IgD-negative memory B cell (primary cell): ENCODE results near the gene TOR3A. TPM values are rescaled to one million over a fixed set of nuclear protein-coding genes. Genes with fewer than 3 reads are reported as not detected.

Experiments used
- H3K27ac Mint-ChIP-seq, 3 donors: one replicate each; pipeline ENCODE4 v1.8.0; 2020 to 2022; ENCODE audit warnings: mild to moderate bottlenecking in 3 of 3, mixed read lengths in 3 of 3, moderate library complexity in 1 of 3
- H3K27me3 Mint-ChIP-seq: one replicate; pipeline ENCODE4 v1.8.0; 2021; ENCODE audit warnings: mixed read lengths
- H3K36me3 Mint-ChIP-seq: one replicate; pipeline ENCODE4 v1.8.0; 2020; ENCODE audit warnings: mild to moderate bottlenecking, mixed read lengths
- H3K4me1 Mint-ChIP-seq, 3 donors: one replicate each; pipeline ENCODE4 v1.8.0; 2020 to 2022; ENCODE audit warnings: mixed read lengths in 3 of 3, mild to moderate bottlenecking in 1 of 3
- H3K4me3 Mint-ChIP-seq, 4 donors: one replicate each; pipeline ENCODE4 v1.8.0; 2020 to 2022; ENCODE audit warnings: mild to moderate bottlenecking in 4 of 4, mixed read lengths in 4 of 4, moderate library complexity in 3 of 4
- H3K9me3 Mint-ChIP-seq, 3 donors: one replicate each; pipeline ENCODE4 v1.8.0; 2020 to 2021; ENCODE audit warnings: mixed read lengths in 3 of 3, mild to moderate bottlenecking in 1 of 3
- polyA plus RNA-seq: library from polyadenylated mRNA; unstranded; fragments of 300-500 nt; fragmentation: Illumina TruSeq; gene quantifications from one replicate; pipeline ENCODE4 v1.2.3, GENCODE V29; 2021

The TOR3A gene
- polyA plus RNA-seq, 1 donor from 2014 or later: 111 TPM

DNA sequence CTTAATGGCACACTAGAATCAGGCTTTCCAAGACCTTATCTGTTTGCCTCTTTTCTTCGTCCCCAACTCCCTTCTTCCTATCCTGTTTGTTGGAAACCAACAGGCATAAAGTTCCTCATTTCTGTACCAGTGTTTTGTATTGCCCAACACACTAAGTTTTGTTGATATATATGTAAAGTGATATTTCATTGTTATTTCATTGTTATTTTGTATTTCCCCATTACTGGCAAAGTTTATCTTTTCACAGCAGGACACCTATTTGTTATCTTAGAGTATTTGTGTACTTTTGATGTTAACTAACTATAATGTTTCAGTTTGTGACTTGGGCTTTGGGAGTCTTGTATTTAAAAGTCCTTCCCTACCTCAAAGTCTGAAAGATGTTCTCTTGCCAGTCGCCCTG is 29.1 kb upstream of the TOR3A start:
- Mint-ChIP-seq H3K4me3 (no peak overlapping the region), H3K4me1 (peaks cover 0 to 6% (median 0%) of the 10 kb centered on the region in 3 donors), H3K36me3 (peaks cover 28% of the 10 kb centered on the region), H3K9me3 (peaks cover 2 to 9% (median 5%) of the 10 kb centered on the region in 3 donors), H3K27me3 (no peaks in the 10 kb centered on the region), H3K27ac (no peak overlapping the region)

DNA sequence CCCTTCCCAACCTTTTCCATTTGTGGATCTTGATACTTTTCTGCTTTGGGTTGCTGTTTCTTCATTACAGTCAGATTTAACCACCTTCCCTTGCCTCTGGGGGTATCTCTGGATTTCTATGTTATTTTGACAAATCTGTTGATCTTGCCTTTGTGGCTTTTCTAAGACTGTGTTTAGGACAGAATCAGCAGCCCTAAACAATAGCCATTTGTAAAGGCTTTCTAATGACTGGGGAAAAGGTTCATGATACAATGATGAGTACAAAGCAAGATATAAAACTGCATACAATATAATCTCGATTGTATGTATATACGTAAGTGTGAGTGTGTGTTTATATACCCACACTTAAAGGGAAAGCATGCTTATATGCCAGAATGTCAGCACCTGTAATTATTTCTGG is 28.4 kb upstream of the TOR3A start:
- Mint-ChIP-seq H3K27ac (no peak overlapping the region), H3K4me3 (no peak overlapping the region), H3K27me3 (no peaks in the 10 kb centered on the region), H3K36me3 (peaks cover 28% of the 10 kb centered on the region), H3K9me3 (peaks cover 2 to 9% (median 5%) of the 10 kb centered on the region in 3 donors), H3K4me1 (peaks cover 0 to 4% (median 0%) of the 10 kb centered on the region in 3 donors)

DNA sequence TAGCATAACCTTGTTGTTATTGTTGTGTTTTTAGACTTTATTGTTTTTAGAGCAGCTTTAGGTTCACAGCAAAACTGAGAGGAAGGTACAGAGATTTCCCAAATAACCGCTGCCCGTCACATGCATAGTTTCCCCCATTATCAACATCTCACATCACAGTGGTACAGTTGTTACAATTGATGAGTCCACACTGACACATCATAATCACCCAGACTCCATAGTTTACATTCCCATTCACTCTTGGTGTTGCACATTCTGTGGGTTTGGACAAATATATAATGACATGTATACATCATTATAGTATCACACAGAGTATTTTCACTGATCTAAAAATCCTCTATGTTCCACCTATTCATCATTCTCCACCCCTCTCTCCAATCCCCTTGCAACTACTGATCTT is 25.9 kb upstream of the TOR3A start:
- Mint-ChIP-seq H3K9me3 (peaks cover 2 to 9% (median 5%) of the 10 kb centered on the region in 3 donors), H3K4me1 (peaks cover 0 to 2% (median 0%) of the 10 kb centered on the region in 3 donors), H3K36me3 (peaks cover 33% of the 10 kb centered on the region), H3K27me3 (no peaks in the 10 kb centered on the region), H3K27ac (no peak overlapping the region), H3K4me3 (no peak overlapping the region)

DNA sequence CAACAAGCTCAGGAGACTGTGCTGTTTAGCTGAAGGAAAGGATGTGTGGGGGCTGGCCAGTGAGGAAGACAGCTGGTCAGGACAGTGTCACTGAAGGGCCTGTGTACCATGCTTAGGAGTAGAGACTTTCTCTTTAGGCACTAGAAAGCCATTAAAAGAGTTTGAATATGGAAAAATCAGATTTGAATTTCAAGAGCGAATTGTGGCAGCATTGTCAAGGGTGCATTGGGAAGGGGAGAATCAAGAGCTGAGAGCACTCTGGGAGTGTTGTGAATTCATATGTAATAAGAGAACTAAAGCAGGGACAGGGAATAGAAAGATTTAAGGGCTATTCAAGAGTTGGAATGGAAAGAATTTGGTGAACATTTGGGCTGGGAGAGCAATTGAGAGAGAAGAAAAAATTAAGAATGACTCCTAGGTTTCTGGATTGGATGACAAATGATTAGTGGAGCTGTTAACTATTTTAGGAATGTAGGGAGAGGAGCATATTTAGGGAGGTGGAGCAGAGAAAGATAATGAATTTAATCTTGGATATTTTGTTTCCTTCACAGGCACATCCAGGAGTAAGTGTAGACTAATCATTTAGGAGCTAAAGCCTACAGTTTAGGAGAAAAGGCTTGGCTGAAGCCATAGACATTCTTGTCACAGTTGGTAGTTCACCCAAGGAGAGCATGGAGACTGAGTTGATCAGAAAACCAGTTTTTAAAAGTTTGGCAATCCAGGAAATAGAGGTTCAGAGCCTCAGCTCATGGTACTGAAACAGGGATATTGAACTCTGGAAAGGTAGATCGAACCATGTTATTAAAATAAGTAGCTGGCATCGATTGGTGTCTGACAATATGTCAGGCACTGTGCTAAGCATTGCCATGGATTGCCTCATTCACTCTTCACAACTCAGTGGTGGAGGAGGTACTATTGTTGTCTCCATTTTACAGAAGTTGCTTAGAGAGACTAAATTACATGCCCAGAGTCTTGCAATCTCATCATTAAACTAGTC is 23.1 kb upstream of the TOR3A start:
- peak overlapping the region in 1 of 3 donors; percentile 2 for H3K27ac Mint-ChIP-seq
- peaks cover 29% of the 10 kb centered on the region for H3K36me3 Mint-ChIP-seq
- H3K4me1 Mint-ChIP-seq: peaks cover 0 to 2% (median 0%) of the 10 kb centered on the region in 3 donors
- peak overlapping the region in 1 of 4 donors; percentile 12 for H3K4me3 Mint-ChIP-seq
- H3K27me3 Mint-ChIP-seq: no peaks in the 10 kb centered on the region
- peaks cover 2 to 9% (median 5%) of the 10 kb centered on the region in 3 donors for H3K9me3 Mint-ChIP-seq

DNA sequence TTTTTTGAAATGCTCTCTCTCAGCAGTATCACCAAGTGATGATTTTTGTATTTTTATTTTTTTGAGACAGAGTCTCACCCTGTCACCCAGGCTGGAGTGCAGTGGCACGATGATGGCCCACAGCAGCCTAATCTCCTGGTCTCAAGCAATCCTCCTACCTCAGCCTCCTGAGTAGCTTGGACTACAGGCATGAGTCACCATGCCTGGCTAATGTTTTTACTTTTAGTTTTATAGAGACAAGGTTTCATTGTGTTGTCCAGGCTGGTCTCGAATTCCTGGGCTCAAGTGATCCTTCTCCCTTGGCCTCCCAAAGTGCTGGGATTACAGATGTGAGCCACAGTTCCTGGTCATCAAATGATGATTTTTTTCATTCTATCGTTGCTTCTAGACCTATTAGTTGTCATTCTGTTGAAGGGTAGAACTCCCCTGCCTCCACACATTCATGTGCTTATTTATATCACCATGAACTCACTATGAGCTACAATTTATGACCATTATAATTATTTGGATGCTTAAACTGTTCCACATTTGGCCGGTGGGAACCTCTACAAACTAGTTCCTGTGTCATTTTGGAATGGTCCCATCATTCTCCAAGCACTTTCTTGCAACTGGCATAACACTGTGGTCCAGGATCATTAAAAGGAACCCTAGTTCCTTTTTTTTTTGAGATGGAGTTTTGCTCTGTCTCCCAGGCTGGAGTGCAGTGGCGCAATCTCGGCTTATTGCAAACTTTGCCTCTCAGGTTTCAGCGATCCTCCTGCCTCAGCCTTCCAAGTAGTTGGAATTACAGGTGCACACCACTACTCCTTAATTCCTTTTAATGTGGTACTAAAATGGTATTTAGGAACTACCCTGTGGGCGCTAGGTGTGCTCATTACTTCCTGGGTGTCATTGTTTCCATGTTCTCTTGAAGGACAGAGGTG is 20.2 kb upstream of the TOR3A start:
- Mint-ChIP-seq H3K4me1 (peaks cover 0 to 2% (median 0%) of the 10 kb centered on the region in 3 donors), H3K27ac (no peak overlapping the region), H3K9me3 (peaks cover 0 to 2% (median 1%) of the 10 kb centered on the region in 3 donors), H3K36me3 (peaks cover 14% of the 10 kb centered on the region), H3K4me3 (no peak overlapping the region), H3K27me3 (no peaks in the 10 kb centered on the region)

DNA sequence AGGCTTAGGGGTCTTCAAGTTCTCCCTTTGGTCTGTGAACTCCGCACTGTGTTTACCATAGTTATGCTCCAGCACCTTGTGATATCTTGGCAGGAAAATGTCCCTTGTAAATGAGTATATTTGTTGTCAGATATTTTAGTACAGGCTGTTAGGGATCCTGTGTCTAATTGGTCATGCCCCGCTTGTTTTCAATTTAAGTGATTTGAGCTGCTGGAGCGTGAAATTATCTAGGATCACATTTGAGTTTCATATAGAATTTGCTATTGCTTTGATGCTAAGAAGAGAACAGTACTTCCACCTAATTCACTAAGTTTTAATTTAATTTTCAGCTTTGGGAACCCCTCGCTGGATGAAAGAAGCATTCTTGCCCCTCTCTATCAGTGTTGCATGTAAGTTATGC is 15.4 kb upstream of the TOR3A start:
- H3K27ac Mint-ChIP-seq: no peak overlapping the region
- H3K36me3 Mint-ChIP-seq: peaks cover 3% of the 10 kb centered on the region
- H3K27me3 Mint-ChIP-seq: no peaks in the 10 kb centered on the region
- no peak overlapping the region for H3K4me3 Mint-ChIP-seq
- peaks cover 0 to 2% (median 0%) of the 10 kb centered on the region in 3 donors for H3K4me1 Mint-ChIP-seq
- no peaks in the 10 kb centered on the region for H3K9me3 Mint-ChIP-seq

DNA sequence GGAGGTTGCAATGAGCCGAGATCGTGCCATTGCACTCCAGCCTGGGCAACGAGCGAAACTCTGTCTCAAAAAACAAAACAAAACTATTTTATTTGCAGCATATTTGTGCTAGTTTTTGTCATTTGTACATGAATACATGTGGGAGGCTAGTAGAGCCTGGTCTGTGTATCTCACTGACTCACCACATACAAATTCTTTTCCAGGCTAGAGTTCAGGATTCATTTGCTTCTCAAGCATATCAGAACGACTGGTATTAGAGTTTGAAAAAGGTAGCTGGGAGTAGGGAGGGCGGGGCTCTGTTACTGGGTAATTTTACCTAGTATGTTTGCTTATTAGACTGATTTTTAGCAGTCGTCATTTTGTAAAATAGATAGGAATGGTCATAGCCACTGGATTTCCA is 4.5 kb upstream of the TOR3A start:
- Mint-ChIP-seq H3K4me1 (peaks cover 14 to 15% (median 15%) of the 10 kb centered on the region in 3 donors), H3K27me3 (no peaks in the 10 kb centered on the region), H3K27ac (peak overlapping the region in 2 of 3 donors; percentile 9 to 28), H3K36me3 (no peaks in the 10 kb centered on the region), H3K4me3 (no peak overlapping the region), H3K9me3 (no peaks in the 10 kb centered on the region)

DNA sequence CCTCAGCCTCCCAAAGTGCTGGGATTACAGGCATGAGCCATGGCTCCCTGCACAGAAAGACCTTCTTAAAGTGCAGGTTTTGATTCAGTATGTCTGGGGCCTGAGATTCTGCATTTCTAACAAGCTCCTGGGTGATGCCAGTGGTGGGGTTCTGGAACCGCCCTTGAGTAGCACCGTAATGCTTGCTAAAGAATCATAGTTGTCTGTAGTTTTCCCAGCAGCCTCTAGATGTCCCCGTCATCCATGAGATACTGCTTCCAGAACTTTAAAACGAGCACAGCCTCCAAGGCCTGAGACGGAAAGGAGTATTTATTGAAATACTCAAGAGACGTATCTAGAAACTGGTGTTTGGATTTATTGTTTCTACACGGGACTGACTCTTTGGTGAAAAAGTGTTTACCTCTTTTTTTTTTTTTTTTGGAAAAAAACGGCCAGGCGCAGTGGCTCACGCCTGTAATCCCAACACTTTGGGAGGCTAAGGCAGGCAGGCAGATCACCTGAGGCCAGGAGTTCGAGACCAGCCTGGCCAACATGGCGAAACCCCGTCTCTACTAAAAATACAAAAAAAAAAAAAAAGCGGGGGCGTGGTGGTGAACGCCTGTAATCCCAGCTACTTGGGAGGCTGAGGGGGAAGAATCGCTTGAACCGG is 2.6 kb upstream of the TOR3A start:
- peaks cover 19 to 22% (median 21%) of the 10 kb centered on the region in 3 donors for H3K4me1 Mint-ChIP-seq
- no peaks in the 10 kb centered on the region for H3K36me3 Mint-ChIP-seq
- H3K9me3 Mint-ChIP-seq: no peaks in the 10 kb centered on the region
- peak overlapping the region; percentile 76 to 81 (median 76) for H3K27ac Mint-ChIP-seq
- H3K4me3 Mint-ChIP-seq: peak overlapping the region; percentile 20 to 62 (median 32)
- H3K27me3 Mint-ChIP-seq: no peaks in the 10 kb centered on the region

DNA sequence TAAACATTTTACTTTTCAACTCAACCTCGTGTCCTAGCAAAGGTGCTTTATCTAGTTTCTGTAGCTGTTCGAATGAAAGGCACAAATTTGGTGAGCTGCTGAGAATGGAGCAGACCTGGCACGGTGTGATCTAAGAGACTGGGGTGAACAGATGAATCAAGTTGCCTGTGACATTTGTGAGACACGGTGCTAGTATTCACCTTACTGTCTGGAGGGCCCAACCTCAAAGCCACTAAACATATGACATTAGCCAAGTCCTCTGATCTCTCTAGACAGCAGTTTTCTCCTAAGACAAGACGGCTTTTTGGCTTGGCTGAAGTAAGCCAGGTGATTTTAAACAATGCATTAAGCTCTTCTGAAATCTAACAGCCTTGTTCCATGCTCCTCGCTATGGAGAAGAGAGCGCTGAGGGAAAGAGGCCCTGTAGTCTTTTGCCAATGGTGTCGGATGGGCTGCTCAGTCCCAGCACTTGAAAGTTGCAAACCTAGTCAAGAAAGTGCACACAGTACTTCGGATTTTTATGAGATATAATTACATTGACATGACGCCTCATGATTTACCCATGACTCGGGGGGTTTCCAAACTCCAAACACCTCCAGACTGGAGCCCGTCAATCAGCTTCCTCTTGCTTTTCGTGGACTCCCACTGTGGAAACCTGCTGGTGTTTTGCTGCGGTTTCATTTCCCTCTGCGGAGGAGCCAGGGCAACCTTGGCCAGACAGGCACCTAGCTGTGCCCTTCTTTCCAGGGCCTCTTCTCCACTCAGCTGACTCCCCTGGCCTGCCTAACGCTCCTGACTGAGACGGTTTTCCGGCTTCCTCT is 794 bp upstream of the TOR3A start:
- H3K27me3 Mint-ChIP-seq: no peaks in the 10 kb centered on the region
- peak overlapping the region; percentile 94 to 100 (median 96) for H3K4me3 Mint-ChIP-seq

DNA sequence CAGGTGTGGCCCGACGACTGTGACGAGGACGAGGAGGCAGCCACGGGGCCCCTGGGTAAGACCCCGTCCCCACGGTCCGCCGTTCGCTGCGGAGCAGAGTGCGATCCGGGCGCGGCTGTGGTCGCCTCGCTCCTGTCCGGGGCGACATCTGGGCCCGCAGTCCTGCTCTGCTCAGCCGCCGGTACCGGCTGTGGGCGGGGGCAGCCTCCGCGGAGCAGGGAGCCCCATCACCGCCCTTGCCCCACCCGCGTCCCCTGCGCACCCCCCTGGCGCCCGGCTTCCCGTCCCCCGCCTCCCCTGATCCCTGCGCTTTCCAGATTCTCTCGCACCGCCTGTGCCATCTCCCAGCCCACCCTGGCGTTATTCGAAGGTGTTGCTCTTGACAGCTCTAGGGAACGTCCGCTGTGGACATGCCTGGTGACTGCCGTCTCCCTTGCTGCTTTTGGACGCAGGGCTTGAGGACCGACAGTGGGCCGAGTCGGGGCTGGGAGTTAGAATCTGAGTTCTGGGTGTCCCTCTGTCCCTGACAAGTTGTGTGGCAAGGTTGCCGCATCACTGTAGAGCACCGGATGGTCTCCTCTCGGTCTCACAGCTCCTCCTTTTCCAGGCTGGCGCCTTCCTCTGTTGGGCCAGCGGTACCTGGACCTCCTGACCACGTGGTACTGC is 596 bp downstream of the TOR3A start:
- Mint-ChIP-seq H3K27ac (peak overlapping the region; percentile 96 to 100 (median 99)), H3K27me3 (no peaks in the 10 kb centered on the region), H3K4me1 (peaks cover 30 to 36% (median 35%) of the 10 kb centered on the region in 3 donors), H3K9me3 (no peaks in the 10 kb centered on the region), H3K4me3 (peak overlapping the region; percentile 94 to 100 (median 96)), H3K36me3 (no peaks in the 10 kb centered on the region)

More for the DNA sequence above, 794 bp upstream of the TOR3A start:
- Mint-ChIP-seq H3K27ac (peak overlapping the region; percentile 96 to 100 (median 99)), H3K9me3 (no peaks in the 10 kb centered on the region), H3K36me3 (no peaks in the 10 kb centered on the region), H3K4me1 (peaks cover 19 to 26% (median 26%) of the 10 kb centered on the region in 3 donors)

DNA sequence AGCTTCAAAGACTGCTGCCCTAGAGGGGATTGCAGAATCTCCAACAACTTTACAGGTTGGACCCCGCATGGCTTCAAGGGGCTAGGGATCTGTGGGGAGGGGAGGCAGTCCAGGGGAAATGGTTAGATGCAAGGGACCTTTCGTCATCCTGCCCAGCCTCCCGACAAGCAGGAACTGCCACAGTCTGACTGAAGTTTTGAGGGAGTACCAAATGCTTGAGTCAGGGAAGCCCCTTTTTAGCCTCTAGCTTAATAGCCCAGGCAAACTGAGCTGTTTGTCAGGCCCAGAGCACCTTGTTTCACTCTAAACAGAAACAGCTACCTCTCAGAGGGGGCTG is 1.1 kb downstream of the TOR3A start:
- peak overlapping the region; percentile 96 to 100 (median 99) for H3K27ac Mint-ChIP-seq
- no peaks in the 10 kb centered on the region for H3K9me3 Mint-ChIP-seq
- peak overlapping the region; percentile 94 to 100 (median 96) for H3K4me3 Mint-ChIP-seq
- peaks cover 31 to 37% (median 36%) of the 10 kb centered on the region in 3 donors for H3K4me1 Mint-ChIP-seq
- no peaks in the 10 kb centered on the region for H3K36me3 Mint-ChIP-seq
- no peaks in the 10 kb centered on the region for H3K27me3 Mint-ChIP-seq

DNA sequence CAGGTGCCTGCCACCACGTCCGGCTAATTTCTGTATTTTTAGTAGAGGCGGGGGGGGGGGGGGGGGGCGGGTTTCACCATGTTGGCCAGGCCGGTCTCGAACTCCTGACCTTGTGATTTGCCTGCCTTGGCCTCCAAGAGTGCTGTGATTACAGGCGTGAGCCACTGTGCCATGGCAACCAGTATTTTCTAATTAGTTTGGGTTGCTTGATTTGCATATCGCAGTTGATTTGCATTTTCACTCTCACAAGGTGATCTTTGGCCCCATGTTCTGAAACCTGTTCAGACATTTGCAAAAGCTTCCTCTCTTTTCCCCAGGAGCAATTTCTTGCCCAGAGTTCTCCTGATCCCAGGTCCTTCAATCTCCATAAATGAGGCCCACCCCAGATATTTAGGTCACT is 1.7 kb downstream of the TOR3A start:
- Mint-ChIP-seq H3K4me1 (peaks cover 34 to 39% (median 38%) of the 10 kb centered on the region in 3 donors), H3K9me3 (no peaks in the 10 kb centered on the region), H3K36me3 (peaks cover under 1% of the 10 kb centered on the region)

DNA sequence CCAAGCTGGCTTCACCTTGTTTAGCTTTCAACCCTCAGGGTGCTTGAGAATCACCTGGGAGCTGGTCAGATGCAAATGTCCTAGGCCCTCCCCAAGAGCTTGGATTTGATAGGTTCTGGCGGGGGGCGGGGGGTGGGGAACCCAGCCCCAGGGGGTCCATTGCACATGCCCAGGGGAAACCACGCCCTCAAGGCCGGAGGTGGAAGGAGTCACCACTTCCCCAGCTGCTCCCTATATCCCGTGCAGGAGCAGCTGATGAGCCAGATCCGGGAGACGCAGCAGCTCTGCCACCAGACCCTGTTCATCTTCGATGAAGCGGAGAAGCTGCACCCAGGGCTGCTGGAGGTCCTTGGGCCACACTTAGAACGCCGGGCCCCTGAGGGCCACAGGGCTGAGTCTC is 5.8 kb downstream of the TOR3A start:
- peaks cover 34 to 38% (median 36%) of the 10 kb centered on the region in 3 donors for H3K4me1 Mint-ChIP-seq
- peak overlapping the region in 3 of 4 donors; percentile 66 to 92 (median 85) for H3K4me3 Mint-ChIP-seq
- peak overlapping the region; percentile 78 to 97 (median 90) for H3K27ac Mint-ChIP-seq
- peaks cover 8% of the 10 kb centered on the region for H3K36me3 Mint-ChIP-seq
- no peaks in the 10 kb centered on the region for H3K9me3 Mint-ChIP-seq
- H3K27me3 Mint-ChIP-seq: no peaks in the 10 kb centered on the region

More for the DNA sequence above, 1.7 kb downstream of the TOR3A start:
- Mint-ChIP-seq H3K27ac (peak overlapping the region; percentile 96 to 100 (median 99)), H3K27me3 (no peaks in the 10 kb centered on the region), H3K4me3 (peak overlapping the region; percentile 94 to 100 (median 96))
